ENCODE results near the gene MC3R.
"Not testable (repeated sequence)": the region's sequence is repeated elsewhere in the genome, so short reads cannot be mapped to it uniquely, and the experiment has no call there.

Gene MC3R

GRCh38 chr20:56213321-56213720, 35.2 kb upstream of the MC3R start:
- FAIRE-seq (no peak), DNase-seq (ENCODE audit: insufficient read length, low spot score) (no peak)
- TF ChIP-seq PAX5 (IDR thresholded peaks at IDR 0.05; ENCODE audit: insufficient read depth, low read length, severe bottlenecking) (no peak), POLR2AphosphoS5 (IDR thresholded peaks at IDR 0.05; ENCODE audit: low read depth, low read length) (no peak), POLR2A (IDR thresholded peaks at IDR 0.05; ENCODE audit: low read depth, low read length) (no peak), TAF1 (IDR thresholded peaks at IDR 0.05; ENCODE audit: low read depth, low read length) (no peak), POU2F2 (IDR thresholded peaks at IDR 0.05; ENCODE audit: low read depth, low read length) (no peak), SPI1 (IDR thresholded peaks at IDR 0.05; ENCODE audit: low read depth, low read length) (no peak)

DNA sequence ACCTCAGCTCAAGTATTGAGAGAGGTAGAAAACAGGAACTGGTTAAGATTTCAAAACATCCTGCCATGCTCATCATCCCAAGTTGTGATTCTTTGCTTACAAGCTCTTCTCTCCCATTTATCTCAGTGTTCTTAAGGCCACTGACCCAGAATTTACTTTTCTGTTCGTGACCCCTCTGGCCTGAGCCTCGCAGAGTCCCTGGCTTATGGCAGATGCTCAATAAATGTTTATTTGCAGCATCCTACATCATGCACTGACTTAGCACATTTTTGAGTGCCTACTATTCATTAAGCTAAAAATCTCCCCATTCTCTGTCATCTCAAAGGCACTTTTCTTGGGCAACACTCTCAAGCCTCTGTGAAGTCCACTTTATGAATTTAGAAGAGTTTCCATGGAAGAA, 33.4 kb upstream of the MC3R start:
- DNase-seq (ENCODE audit: insufficient read length, low spot score): no peak
- FAIRE-seq: no peak
- TF ChIP-seq TAF1 (IDR thresholded peaks at IDR 0.05; ENCODE audit: low read depth, low read length): no peak
- no peak for TF ChIP-seq POLR2AphosphoS5 (IDR thresholded peaks at IDR 0.05; ENCODE audit: low read depth, low read length)
- TF ChIP-seq PAX5 (IDR thresholded peaks at IDR 0.05; ENCODE audit: insufficient read depth, low read length, severe bottlenecking): no peak
- TF ChIP-seq POLR2A (IDR thresholded peaks at IDR 0.05; ENCODE audit: low read depth, low read length): no peak

DNA sequence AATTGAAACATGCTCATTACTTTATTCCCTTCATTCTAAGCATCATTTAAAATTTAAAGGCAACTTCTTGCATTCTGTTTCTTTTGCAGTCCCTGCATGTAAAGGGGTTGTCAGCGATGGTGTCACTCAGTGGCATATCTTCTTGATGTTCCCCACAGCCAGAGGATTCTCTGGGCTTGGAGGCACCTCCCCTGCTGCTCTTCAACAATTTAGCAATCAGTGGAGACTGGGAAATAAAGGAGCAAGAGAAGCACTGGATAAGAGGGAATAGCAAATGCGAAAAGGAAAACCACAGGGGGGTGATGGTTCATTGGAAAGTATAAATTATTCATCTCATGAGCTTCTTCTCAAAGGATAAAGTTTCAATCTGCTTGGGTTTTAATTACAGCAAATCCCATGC, 30.7 kb upstream of the MC3R start:
- DNase-seq (ENCODE audit: insufficient read length, low spot score) (no peak), FAIRE-seq (no peak)
- no peak for TF ChIP-seq TAF1 (IDR thresholded peaks at IDR 0.05; ENCODE audit: low read depth, low read length)
- no peak for TF ChIP-seq PAX5 (IDR thresholded peaks at IDR 0.05; ENCODE audit: insufficient read depth, low read length, severe bottlenecking)
- TF ChIP-seq POLR2AphosphoS5 (IDR thresholded peaks at IDR 0.05; ENCODE audit: low read depth, low read length): no peak

DNA sequence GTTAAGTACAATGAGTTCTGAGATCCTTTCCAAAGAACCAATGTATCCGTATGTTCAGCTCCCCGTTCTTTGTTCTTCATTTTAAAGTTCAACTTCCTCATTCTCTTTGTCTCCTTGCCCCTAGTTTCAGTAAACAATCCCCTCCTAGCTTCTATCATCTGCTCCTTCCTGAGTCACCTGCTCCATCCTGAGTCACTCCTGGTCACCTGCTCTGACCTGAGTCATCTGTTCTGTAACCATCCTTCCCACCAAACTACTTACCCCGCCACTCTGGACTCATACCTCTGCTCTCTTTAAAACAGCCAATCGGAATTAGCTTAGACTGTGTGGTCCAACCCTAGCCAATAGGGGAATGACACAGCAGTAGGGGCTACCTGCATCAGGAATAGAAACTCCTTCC, 27.3 kb upstream of the MC3R start:
- FAIRE-seq: not testable (repeated sequence)

GRCh38 chr20:56222201-56222600, 26.3 kb upstream of the MC3R start:
- no peak for DNase-seq (ENCODE audit: insufficient read length, low spot score)
- TF ChIP-seq POU2F2 (IDR thresholded peaks at IDR 0.05; ENCODE audit: low read depth, low read length): no peak
- no peak for TF ChIP-seq TAF1 (IDR thresholded peaks at IDR 0.05; ENCODE audit: low read depth, low read length)
- no peak for TF ChIP-seq PAX5 (IDR thresholded peaks at IDR 0.05; ENCODE audit: insufficient read depth, low read length, severe bottlenecking)
- no peak for TF ChIP-seq POLR2A (IDR thresholded peaks at IDR 0.05; ENCODE audit: low read depth, low read length)
- no peak for TF ChIP-seq POLR2AphosphoS5 (IDR thresholded peaks at IDR 0.05; ENCODE audit: low read depth, low read length)
- no peak for TF ChIP-seq SPI1 (IDR thresholded peaks at IDR 0.05; ENCODE audit: low read depth, low read length)
- no peak for FAIRE-seq

More for the DNA sequence above, 27.3 kb upstream of the MC3R start:
- not testable (repeated sequence) for DNase-seq (ENCODE audit: insufficient read length, low spot score)

GRCh38 chr20:56222945-56223344, 25.6 kb upstream of the MC3R start:
- TF ChIP-seq POLR2AphosphoS5 (IDR thresholded peaks at IDR 0.05; ENCODE audit: low read depth, low read length) (no peak), PAX5 (IDR thresholded peaks at IDR 0.05; ENCODE audit: insufficient read depth, low read length, severe bottlenecking) (no peak), POLR2A (IDR thresholded peaks at IDR 0.05; ENCODE audit: low read depth, low read length) (no peak)
- DNase-seq (ENCODE audit: insufficient read length, low spot score): no peak
- FAIRE-seq: no peak

DNA sequence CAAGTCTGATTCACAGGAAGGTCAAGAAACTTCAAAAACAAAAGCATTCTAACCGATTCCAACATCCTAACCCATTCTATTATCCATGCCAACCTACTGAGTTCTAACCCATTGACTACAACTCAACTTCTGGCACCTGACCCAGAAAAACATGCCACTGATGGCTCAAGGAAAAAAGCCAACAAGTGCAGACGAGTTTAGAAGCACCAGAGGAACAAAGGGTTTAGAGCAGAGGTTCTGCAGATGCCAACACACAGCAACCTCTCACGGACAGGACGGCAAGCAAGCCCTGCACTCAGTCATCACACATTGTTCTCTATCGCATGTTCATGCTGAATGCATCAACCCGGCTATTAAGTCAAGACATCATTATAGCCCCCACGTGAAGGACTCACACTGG, 25.2 kb upstream of the MC3R start:
- no peak for FAIRE-seq
- TF ChIP-seq POU2F2 (IDR thresholded peaks at IDR 0.05; ENCODE audit: low read depth, low read length) (no peak), TAF1 (IDR thresholded peaks at IDR 0.05; ENCODE audit: low read depth, low read length) (no peak), PAX5 (IDR thresholded peaks at IDR 0.05; ENCODE audit: insufficient read depth, low read length, severe bottlenecking) (no peak), POLR2AphosphoS5 (IDR thresholded peaks at IDR 0.05; ENCODE audit: low read depth, low read length) (no peak), POLR2A (IDR thresholded peaks at IDR 0.05; ENCODE audit: low read depth, low read length) (no peak), SPI1 (IDR thresholded peaks at IDR 0.05; ENCODE audit: low read depth, low read length) (no peak)
- DNase-seq (ENCODE audit: insufficient read length, low spot score): no peak

- FAIRE-seq: no peak
- DNase-seq (ENCODE audit: insufficient read length, low spot score): no peak
- no peak for TF ChIP-seq POLR2A (IDR thresholded peaks at IDR 0.05; ENCODE audit: low read depth, low read length)
- no peak for TF ChIP-seq POLR2AphosphoS5 (IDR thresholded peaks at IDR 0.05; ENCODE audit: low read depth, low read length)
- no peak for TF ChIP-seq POU2F2 (IDR thresholded peaks at IDR 0.05; ENCODE audit: low read depth, low read length)
- no peak for TF ChIP-seq PAX5 (IDR thresholded peaks at IDR 0.05; ENCODE audit: insufficient read depth, low read length, severe bottlenecking)
- no peak for TF ChIP-seq SPI1 (IDR thresholded peaks at IDR 0.05; ENCODE audit: low read depth, low read length)
- TF ChIP-seq TAF1 (IDR thresholded peaks at IDR 0.05; ENCODE audit: low read depth, low read length): no peak
Measured at GRCh38 chr20:56228021-56228420, 20.5 kb upstream of the MC3R start.

DNA sequence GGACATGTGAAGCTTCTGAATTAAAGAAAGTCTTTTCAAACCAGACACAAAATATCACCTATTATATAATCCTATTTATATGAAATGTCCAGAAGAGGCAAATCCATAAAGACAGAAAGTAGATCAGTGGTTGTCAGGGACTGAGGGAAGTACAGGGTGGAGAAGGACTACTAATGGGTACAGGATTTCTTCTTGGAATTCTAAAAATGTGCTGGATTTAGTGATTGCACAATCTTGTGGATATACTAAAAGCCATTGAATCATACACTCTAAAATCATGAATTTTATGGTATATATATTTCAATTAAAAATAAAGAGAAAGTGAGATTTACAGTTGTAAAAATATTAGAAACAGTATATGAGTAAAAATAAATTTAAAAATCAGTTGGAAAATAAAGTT, 18.7 kb upstream of the MC3R start:
- FAIRE-seq (no peak), DNase-seq (ENCODE audit: insufficient read length, low spot score) (no peak)
- TF ChIP-seq TAF1 (IDR thresholded peaks at IDR 0.05; ENCODE audit: low read depth, low read length): no peak
- TF ChIP-seq POLR2A (IDR thresholded peaks at IDR 0.05; ENCODE audit: low read depth, low read length): no peak
- no peak for TF ChIP-seq POU2F2 (IDR thresholded peaks at IDR 0.05; ENCODE audit: low read depth, low read length)
- TF ChIP-seq PAX5 (IDR thresholded peaks at IDR 0.05; ENCODE audit: insufficient read depth, low read length, severe bottlenecking): no peak
- no peak for TF ChIP-seq SPI1 (IDR thresholded peaks at IDR 0.05; ENCODE audit: low read depth, low read length)
- TF ChIP-seq POLR2AphosphoS5 (IDR thresholded peaks at IDR 0.05; ENCODE audit: low read depth, low read length): no peak

- FAIRE-seq: no peak
- TF ChIP-seq PAX5 (IDR thresholded peaks at IDR 0.05; ENCODE audit: insufficient read depth, low read length, severe bottlenecking) (no peak), POLR2A (IDR thresholded peaks at IDR 0.05; ENCODE audit: low read depth, low read length) (no peak), POU2F2 (IDR thresholded peaks at IDR 0.05; ENCODE audit: low read depth, low read length) (no peak), POLR2AphosphoS5 (IDR thresholded peaks at IDR 0.05; ENCODE audit: low read depth, low read length) (no peak), TAF1 (IDR thresholded peaks at IDR 0.05; ENCODE audit: low read depth, low read length) (no peak), SPI1 (IDR thresholded peaks at IDR 0.05; ENCODE audit: low read depth, low read length) (no peak)
- DNase-seq (ENCODE audit: insufficient read length, low spot score): no peak
Measured at GRCh38 chr20:56234110-56234509, 14.4 kb upstream of the MC3R start.

DNA sequence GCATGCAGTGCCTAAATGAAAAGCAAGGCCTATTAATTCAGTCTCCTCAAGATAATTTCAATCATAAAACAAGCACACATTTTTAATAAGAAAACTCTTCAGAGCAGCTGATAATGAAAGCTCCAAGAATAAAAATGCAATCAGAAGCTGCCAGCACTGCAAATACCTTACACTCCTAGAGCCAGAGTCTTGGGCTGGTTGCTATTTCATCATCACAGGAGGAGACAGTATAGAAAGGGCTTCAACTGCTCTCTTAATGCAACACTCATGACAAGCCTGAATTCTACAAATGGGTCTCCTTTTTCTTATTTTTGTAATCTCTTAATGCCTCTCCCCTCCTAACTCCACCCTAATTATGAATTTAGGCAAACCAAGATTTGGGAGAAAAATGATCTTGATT, 11.2 kb upstream of the MC3R start:
- DNase-seq (ENCODE audit: insufficient read length, low spot score) (no peak), FAIRE-seq (no peak)
- TF ChIP-seq PAX5 (IDR thresholded peaks at IDR 0.05; ENCODE audit: insufficient read depth, low read length, severe bottlenecking) (no peak), TAF1 (IDR thresholded peaks at IDR 0.05; ENCODE audit: low read depth, low read length) (no peak), POU2F2 (IDR thresholded peaks at IDR 0.05; ENCODE audit: low read depth, low read length) (no peak), POLR2AphosphoS5 (IDR thresholded peaks at IDR 0.05; ENCODE audit: low read depth, low read length) (no peak), SPI1 (IDR thresholded peaks at IDR 0.05; ENCODE audit: low read depth, low read length) (no peak), POLR2A (IDR thresholded peaks at IDR 0.05; ENCODE audit: low read depth, low read length) (no peak)
